Brain microvascular endothelial cell (primary cell): ENCODE results near the gene KPNA4.
A peak's percentile ranks its signal among the peaks of the same experiment; 100 is the strongest.

Source experiments
- DNase-seq: peaks from one replicate; pipeline ENCODE4 v3.0.0-alpha.2; 2020
- H3K27ac ChIP-seq: fragments of 250-450 bp; sonication (Bioruptor Pico); 2 replicates; pipeline ENCODE4 v1.5.1; 2020; ENCODE audit warnings: mild to moderate bottlenecking, moderate library complexity
- H3K27me3 ChIP-seq: fragments of 250-450 bp; sonication (Bioruptor Pico); replicated peaks from 2 replicates; pipeline ENCODE4 v1.5.1; 2020; ENCODE audit warnings: mild to moderate bottlenecking
- H3K36me3 ChIP-seq: fragments of 250-450 bp; sonication (Bioruptor Pico); replicated peaks from 2 replicates; pipeline ENCODE4 v1.5.1; 2020; ENCODE audit warnings: mild to moderate bottlenecking
- H3K4me3 ChIP-seq: 2 replicates; pipeline ENCODE4 v1.5.1; 2011; ENCODE audit warnings: low read depth, mild to moderate bottlenecking, control low read depth, low read length, moderate library complexity
- in situ Hi-C: cut with HindIII; loops from 2 replicates; pipeline ENCODE4 v1.10.0; 2017; ENCODE audit warnings: low sequenced_read_pairs, low pct_ligation_motif_present
- TF ChIP-seq, protein P1 (sequence below): IDR thresholded peaks from 2 replicates; pipeline ENCODE4 v1.5.1; 2011; ENCODE audit warnings: low read depth, mild to moderate bottlenecking, moderate library complexity, low read length, control low read depth, inconsistent platforms; ENCODE audit errors: missing control alignments

KPNA4 gene

DNA sequence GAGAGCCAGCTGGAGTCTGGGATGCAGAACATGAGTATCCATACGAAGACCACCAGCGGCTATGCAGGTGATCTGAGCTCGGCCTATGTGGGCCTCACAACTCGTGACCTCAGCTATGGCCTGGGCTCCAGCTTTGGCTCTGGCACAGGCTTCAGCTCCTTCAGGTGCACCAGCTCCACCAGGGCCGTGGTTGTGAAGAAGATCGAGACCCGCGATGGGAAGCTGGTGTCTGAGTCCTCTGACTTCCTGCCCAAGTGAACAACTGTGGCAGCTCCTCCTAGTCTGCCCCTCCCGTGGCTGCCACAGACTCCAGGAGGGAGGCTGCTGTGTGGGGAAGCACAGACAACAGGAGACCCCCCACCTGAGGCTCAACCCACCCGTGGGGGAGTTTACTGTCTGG is 3.6 kb upstream of the KPNA4 start:
- TF ChIP-seq, protein P1, sequence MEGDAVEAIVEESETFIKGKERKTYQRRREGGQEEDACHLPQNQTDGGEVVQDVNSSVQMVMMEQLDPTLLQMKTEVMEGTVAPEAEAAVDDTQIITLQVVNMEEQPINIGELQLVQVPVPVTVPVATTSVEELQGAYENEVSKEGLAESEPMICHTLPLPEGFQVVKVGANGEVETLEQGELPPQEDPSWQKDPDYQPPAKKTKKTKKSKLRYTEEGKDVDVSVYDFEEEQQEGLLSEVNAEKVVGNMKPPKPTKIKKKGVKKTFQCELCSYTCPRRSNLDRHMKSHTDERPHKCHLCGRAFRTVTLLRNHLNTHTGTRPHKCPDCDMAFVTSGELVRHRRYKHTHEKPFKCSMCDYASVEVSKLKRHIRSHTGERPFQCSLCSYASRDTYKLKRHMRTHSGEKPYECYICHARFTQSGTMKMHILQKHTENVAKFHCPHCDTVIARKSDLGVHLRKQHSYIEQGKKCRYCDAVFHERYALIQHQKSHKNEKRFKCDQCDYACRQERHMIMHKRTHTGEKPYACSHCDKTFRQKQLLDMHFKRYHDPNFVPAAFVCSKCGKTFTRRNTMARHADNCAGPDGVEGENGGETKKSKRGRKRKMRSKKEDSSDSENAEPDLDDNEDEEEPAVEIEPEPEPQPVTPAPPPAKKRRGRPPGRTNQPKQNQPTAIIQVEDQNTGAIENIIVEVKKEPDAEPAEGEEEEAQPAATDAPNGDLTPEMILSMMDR: no peak
- Histone ChIP-seq H3K27me3 (no peaks in the 10 kb centered on the region), H3K36me3 (peaks cover 2% of the 10 kb centered on the region), H3K27ac (no peak overlapping the region), H3K4me3 (no peak overlapping the region)
- in situ Hi-C loops: no loop called here
- no peak for DNase-seq

DNA sequence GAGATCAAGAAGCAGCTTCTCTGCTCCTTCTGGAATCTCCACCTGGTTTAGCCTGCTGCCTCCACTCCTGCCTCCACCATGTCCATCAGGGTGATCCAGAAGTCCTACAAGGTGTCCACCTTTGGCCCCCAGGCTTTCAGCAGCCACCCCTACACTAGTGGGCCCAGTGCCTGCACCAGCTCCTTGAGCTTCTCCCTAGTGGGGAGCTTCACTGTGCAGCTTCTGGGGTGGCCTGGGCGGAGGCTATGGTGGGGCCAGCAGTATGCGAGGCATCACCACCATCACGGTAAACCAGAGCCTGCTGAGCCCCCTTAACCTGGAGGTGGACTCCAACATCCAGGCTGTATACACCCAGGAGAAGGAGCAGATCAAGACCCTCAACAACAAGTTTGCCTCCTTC is 2.4 kb upstream of the KPNA4 start:
- DNase-seq: no peak
- in situ Hi-C loops: no loop called here
- no peaks in the 10 kb centered on the region for H3K27me3 ChIP-seq
- no peak overlapping the region for H3K4me3 ChIP-seq
- TF ChIP-seq, protein P1: no peak
- H3K36me3 ChIP-seq: peaks cover 2% of the 10 kb centered on the region
- H3K27ac ChIP-seq: no peak overlapping the region

DNA sequence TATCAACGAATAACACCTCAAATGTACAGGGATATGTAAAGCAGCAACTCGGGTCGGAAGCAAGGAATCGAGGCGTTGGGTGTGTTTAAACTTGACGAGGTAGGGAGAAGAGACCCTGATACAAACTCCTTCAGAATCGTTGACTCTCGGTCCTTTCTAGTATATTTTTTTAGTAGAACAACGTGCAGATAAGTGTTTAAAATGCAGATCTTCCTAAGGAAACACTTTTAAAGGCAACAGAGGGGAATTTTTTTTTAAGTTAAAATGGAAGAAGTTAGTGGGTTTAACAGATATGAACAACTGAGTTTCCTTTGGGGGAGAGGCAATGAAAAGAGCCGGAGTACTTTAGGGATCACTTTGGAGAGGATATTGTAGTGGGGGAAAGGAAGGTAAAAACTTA is 1.1 kb upstream of the KPNA4 start:
- DNase-seq: no peak
- Histone ChIP-seq H3K4me3 (peak overlapping the region; percentile 85), H3K27me3 (no peaks in the 10 kb centered on the region), H3K27ac (peak overlapping the region; percentile 100), H3K36me3 (peaks cover 2% of the 10 kb centered on the region)
- TF ChIP-seq, protein P1: no peak
- in situ Hi-C loops: no loop called here

DNA sequence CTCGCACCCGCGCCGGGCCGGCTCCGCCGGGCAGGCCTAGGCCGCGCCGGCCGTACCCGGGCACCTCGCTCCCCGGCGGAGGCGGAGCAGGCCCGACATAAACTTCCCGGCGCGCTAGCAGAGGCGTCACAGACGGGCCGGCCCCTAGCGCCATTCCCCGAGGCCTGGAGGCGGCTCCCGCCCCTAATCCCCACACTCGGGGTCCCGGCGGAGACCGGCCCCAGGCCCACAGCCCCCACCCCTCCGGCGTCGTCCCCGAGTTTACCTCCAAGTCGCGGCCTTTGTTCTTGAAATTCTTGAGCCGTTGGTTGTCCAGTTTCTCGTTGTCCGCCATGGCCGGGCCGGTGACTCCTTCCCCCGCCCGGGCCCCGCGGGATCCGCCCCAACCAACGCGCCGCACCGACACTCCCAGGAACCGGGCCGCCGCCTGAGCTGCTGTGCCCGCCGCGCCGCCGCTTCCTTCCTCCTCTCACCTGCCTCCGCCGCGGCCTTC is 376 bp downstream of the KPNA4 start:
- H3K27ac ChIP-seq: peak overlapping the region; percentile 100
- peak overlapping the region; percentile 85 for H3K4me3 ChIP-seq
- no peaks in the 10 kb centered on the region for H3K27me3 ChIP-seq
- peaks cover 2% of the 10 kb centered on the region for H3K36me3 ChIP-seq
- DNase-seq: peak; percentile 25
- TF ChIP-seq, protein P1: no peak
- in situ Hi-C loops: no loop called here

DNA sequence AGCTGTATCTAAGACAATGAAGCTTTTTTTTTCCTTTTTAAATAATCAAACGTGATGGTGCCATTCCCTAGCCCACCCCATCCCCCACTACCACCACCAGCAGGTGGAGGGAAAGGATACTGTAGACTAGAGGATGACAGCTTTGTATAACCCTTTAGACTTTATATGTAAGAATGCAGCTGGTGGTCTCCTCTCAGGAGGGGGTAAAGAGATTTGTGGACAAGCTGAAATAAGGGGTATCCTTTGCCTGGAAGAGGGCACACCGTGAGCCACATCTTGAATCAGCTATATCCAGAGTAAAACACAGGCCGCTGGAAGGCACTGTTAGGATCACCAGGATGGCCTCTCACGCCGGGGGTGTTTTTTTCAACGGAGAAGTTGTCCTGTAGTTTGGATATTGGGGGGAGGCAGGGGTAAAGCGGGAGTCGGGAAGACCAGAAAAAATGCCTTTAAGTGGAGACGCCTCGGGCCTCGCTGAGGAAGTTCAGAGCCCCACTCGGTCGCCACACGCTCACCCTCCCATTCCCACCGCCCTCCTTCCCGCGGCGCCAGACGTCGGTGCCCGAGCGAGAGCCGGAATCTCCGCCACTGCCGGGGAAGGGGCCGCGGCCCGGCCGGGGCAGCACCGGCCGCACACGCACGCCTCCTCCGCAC is 986 bp downstream of the KPNA4 start:
- H3K27ac ChIP-seq: peak overlapping the region; percentile 100
- in situ Hi-C loops: no loop called here
- TF ChIP-seq, protein P1: no peak
- no peaks in the 10 kb centered on the region for H3K27me3 ChIP-seq
- H3K4me3 ChIP-seq: peak overlapping the region; percentile 85
- peaks cover 2% of the 10 kb centered on the region for H3K36me3 ChIP-seq
- DNase-seq: no peak

DNA sequence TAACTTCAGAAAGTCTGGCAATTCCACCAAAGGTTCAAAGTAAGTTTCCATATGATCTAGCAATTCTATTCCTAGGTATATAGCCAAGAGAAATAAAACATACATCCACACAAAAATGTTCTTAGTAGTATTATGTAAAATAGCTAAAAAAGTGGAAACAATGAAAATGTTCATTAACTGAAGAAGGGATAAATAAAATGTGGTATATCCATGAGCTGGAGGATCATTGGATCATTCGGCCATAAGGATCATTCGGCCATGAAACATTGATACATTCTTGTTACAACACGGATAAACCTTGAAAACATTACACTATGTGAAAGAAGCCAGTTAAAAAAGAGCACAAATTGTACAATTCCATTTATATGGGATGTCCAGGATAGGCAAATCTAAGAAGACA is 2.4 kb downstream of the KPNA4 start:
- TF ChIP-seq, protein P1: no peak
- in situ Hi-C loops: no loop called here

More for the DNA sequence above, 2.4 kb downstream of the KPNA4 start:
- Histone ChIP-seq H3K27me3 (no peaks in the 10 kb centered on the region), H3K36me3 (no peaks in the 10 kb centered on the region), H3K27ac (no peak overlapping the region), H3K4me3 (peak overlapping the region; percentile 85)
- DNase-seq: no peak
